Spleen (tissue), 11 donors: ENCODE measurements around the gene DDX11. TPM values are rescaled to one million over a fixed set of nuclear protein-coding genes. Genes with fewer than 3 reads are reported as not detected.
"Not testable (repeated sequence)": the region's sequence is repeated elsewhere in the genome, so short reads cannot be mapped to it uniquely, and the experiment has no call there.

ENCODE experiments used
- DNase-seq: peaks from one replicate; pipeline ENCODE4 v3.0.0-alpha.2; 2020
- H3K27ac ChIP-seq, 8 donors: fragments of 200-600 bp; sonication (generic) in 7 of 8; 1 replicate in 4 of 8; 2 replicates in 4 of 8; pipeline versions ENCODE4 v1.5.0 to v1.8.0; 2016 to 2021; ENCODE audit warnings: inconsistent platforms in 4 of 8, mild to moderate bottlenecking in 4 of 8, moderate library complexity in 1 of 8
- H3K27me3 ChIP-seq, 7 donors: fragments of 200-600 bp; sonication (generic) in 6 of 7; replicated peaks in 1 of 7; 1 replicate in 4 of 7; 2 replicates in 3 of 7; pipeline versions ENCODE4 v1.5.0 to v1.8.0; 2016 to 2021; ENCODE audit warnings: inconsistent platforms in 3 of 7, mild to moderate bottlenecking in 1 of 7
- H3K36me3 ChIP-seq, 6 donors: fragments of 200-600 bp; sonication (generic) in 5 of 6; 1 replicate in 4 of 6; 2 replicates in 2 of 6; pipeline versions ENCODE4 v1.5.0 to v1.8.0; 2016 to 2021; ENCODE audit warnings: inconsistent platforms in 2 of 6
- H3K4me1 ChIP-seq, 6 donors: fragments of 200-600 bp; sonication (generic) in 5 of 6; 1 replicate in 3 of 6; 2 replicates in 3 of 6; pipeline versions ENCODE4 v1.5.0 to v1.8.0; 2016 to 2021; ENCODE audit warnings: inconsistent platforms in 3 of 6
- H3K4me3 ChIP-seq, 8 donors: fragments of 200-600 bp; sonication (generic) in 7 of 8; 1 replicate in 4 of 8; 2 replicates in 4 of 8; pipeline versions ENCODE4 v1.5.0 to v1.8.0; 2016 to 2021; ENCODE audit warnings: inconsistent platforms in 4 of 8, mild to moderate bottlenecking in 4 of 8, moderate library complexity in 2 of 8
- H3K9me3 ChIP-seq, 8 donors: fragments of 200-600 bp; sonication (generic) in 7 of 8; 1 replicate in 4 of 8; 2 replicates in 4 of 8; pipeline versions ENCODE4 v1.5.0 to v1.8.0; 2016 to 2021; ENCODE audit warnings: inconsistent platforms in 4 of 8
- CTCF ChIP-seq, 11 experiments: fragments of 200-600 bp in 7 of 11; fragments of 450-650 bp in 4 of 11; sonication (generic) in 4 of 11; IDR thresholded peaks in 8 of 11; conservative IDR thresholded peaks in 3 of 11; 1 replicate in 7 of 11; 2 replicates in 4 of 11; pipeline versions ENCODE4 v1.4.0 to v1.8.0; 2016 to 2021; ENCODE audit warnings: antibody characterized with exemption in 11 of 11, inconsistent platforms in 4 of 11, mild to moderate bottlenecking in 1 of 11
- POLR2A ChIP-seq, 3 donors: fragments of 450-650 bp; IDR thresholded peaks; one replicate each; pipeline ENCODE4 v1.5.1; 2017; ENCODE audit warnings: antibody characterized with exemption in 3 of 3, mild to moderate bottlenecking in 1 of 3
- POLR2AphosphoS5 ChIP-seq, 3 donors: sonication (generic); formaldehyde crosslinking; IDR thresholded peaks; one replicate each; pipeline ENCODE4 v1.5.1; 2017; ENCODE audit warnings: antibody characterized with exemption in 3 of 3
- WGBS, 5 donors: extraction: QIAGEN DNeasy Blood & Tissue Kit in 3 of 5; methylation state at CpG; one replicate each; pipeline versions ENCODE4 v1.1.5 to v1.1.7; 2013 to 2018; 5-methylcytosine and 5-hydroxymethylcytosine counted together
- intact Hi-C: fragments of 100-400 bp; cut with DNase I; formaldehyde crosslinking; loops from one replicate; pipeline ENCODE4 v1.15.0; 2023; ENCODE audit warnings: low total_unique reads
- polyA plus RNA-seq, 3 donors: library from polyadenylated mRNA; stranded (reverse); fragments of 200-250 nt; gene quantifications; one replicate each; pipeline ENCODE4 v1.2.1, GENCODE V29; 2013
- total RNA-seq, 7 donors: library from RNA; depleted of rRNA in 3 of 7; stranded (reverse); fragments of >200 nt in 3 of 7; fragmentation: NEBNext Ultra II Directional in 4 of 7; extraction: Animal tissue kit (Norgen Biotek cat#: 25700) in 4 of 7; gene quantifications; one replicate each; pipeline versions ENCODE4 v1.1.0 to v1.2.1, GENCODE V29; 2016 to 2021
- donor health status: healthy with polysubstance abuse.
- donor health status: DM: no; HTN: no; CAD: no; lungs with moderate emphysema.
- donor health status: DM: no; HTN: no; CAD: no.
- donor health status: Bipolar disorder and iron deficiency.
- donor health status: healthy.
- donor health status: DM: no; HTN: no; CAD: no.
- donor health status: DM: yes; HTN: yes; CAD: no.

DDX11 gene
- total and polyA plus RNA-seq, 10 donors: 13.3 to 66.7 (median 34.0) TPM

- H3K4me1 ChIP-seq, H3K36me3 ChIP-seq, H3K9me3 ChIP-seq, intact Hi-C loops, H3K4me3 ChIP-seq, DNase-seq, H3K27me3 ChIP-seq, H3K27ac ChIP-seq: not testable (repeated sequence)
- 67 to 76% (median 70%) methylated on average over 1 of the region's 1 CpG for WGBS, 5 donors
- peak in 4 of 11 experiments; percentile 16 to 33 (median 26) for TF ChIP-seq CTCF (IDR thresholded peaks at IDR 0.05 in 8 of 11, conservative IDR thresholded peaks at IDR 0.05 in 3 of 11)
Measured at GRCh38 chr12:31053944-31054343, 19.7 kb upstream of the DDX11 start.

GRCh38 chr12:31057671-31058070 lies 16.0 kb upstream of the DDX11 start:
- intact Hi-C loops: no loop called here
- H3K4me3 ChIP-seq: no peak overlapping the region
- DNase-seq: no peak
- no peaks in the 10 kb centered on the region for H3K36me3 ChIP-seq
- H3K27ac ChIP-seq: no peak overlapping the region
- 85 to 90% (median 87%) methylated on average over 4 of the region's 4 CpGs for WGBS, 5 donors
- peaks cover 0 to 8% (median 0%) of the 10 kb centered on the region in 6 donors for H3K4me1 ChIP-seq
- no peaks in the 10 kb centered on the region for H3K9me3 ChIP-seq
- no peak for TF ChIP-seq POLR2AphosphoS5 (IDR thresholded peaks at IDR 0.05)
- TF ChIP-seq CTCF (IDR thresholded peaks at IDR 0.05 in 8 of 11, conservative IDR thresholded peaks at IDR 0.05 in 3 of 11): no peak
- no peak for TF ChIP-seq POLR2A (IDR thresholded peaks at IDR 0.05)
- no peaks in the 10 kb centered on the region for H3K27me3 ChIP-seq

- H3K4me1 ChIP-seq, H3K27me3 ChIP-seq, H3K9me3 ChIP-seq, H3K4me3 ChIP-seq, H3K27ac ChIP-seq, intact Hi-C loops, H3K36me3 ChIP-seq, DNase-seq: not testable (repeated sequence)
- WGBS, 5 donors: 86 to 95% (median 88%) methylated on average over 3 of the region's 3 CpGs
Measured at GRCh38 chr12:31066196-31066595, 7.5 kb upstream of the DDX11 start.

- H3K27ac ChIP-seq, DNase-seq, H3K4me3 ChIP-seq, H3K27me3 ChIP-seq, H3K4me1 ChIP-seq, H3K36me3 ChIP-seq, H3K9me3 ChIP-seq, intact Hi-C loops: not testable (repeated sequence)
- WGBS, 5 donors: 77 to 100% (median 94%) methylated on average over 2 of the region's 2 CpGs
Measured at GRCh38 chr12:31067656-31068055, 6.0 kb upstream of the DDX11 start.

GRCh38 chr12:31070971-31071740 lies 2.5 kb upstream of the DDX11 start:
- H3K9me3 ChIP-seq, DNase-seq, H3K36me3 ChIP-seq, H3K4me3 ChIP-seq, H3K27ac ChIP-seq, intact Hi-C loops, H3K27me3 ChIP-seq: not testable (repeated sequence)
- WGBS, 5 donors: 92 to 100% (median 95%) methylated on average over 2 to 49 of the region's 53 CpGs
- peaks cover 3 to 27% (median 11%) of the 10 kb centered on the region in 6 donors for H3K4me1 ChIP-seq

- H3K9me3 ChIP-seq, H3K27ac ChIP-seq, intact Hi-C loops, H3K27me3 ChIP-seq, H3K36me3 ChIP-seq, DNase-seq: not testable (repeated sequence)
- WGBS, 5 donors: 63 to 81% (median 71%) methylated on average over 5 to 6 of the region's 6 CpGs
- Histone ChIP-seq H3K4me3 (peak overlapping the region in 5 of 8 donors; percentile 65 to 86 (median 72)), H3K4me1 (peaks cover 3 to 30% (median 11%) of the 10 kb centered on the region in 6 donors)
Measured at GRCh38 chr12:31072962-31073361, 698 bp upstream of the DDX11 start.
